Peyer's patch (tissue), 4 donors: ENCODE measurements around the gene ZBTB11. TPM values are rescaled to one million over a fixed set of nuclear protein-coding genes. Genes with fewer than 3 reads are reported as not detected.
A peak's percentile ranks its signal among the peaks of the same experiment; 100 is the strongest.

Experiments
- DNase-seq, 3 donors: peaks; one replicate each; pipeline ENCODE4 v3.0.0-alpha.2; 2017 to 2019
- H3K27ac ChIP-seq, 4 donors: fragments of 200-600 bp; sonication (generic); one replicate each; pipeline ENCODE4 v1.5.1; 2016 to 2019
- H3K27me3 ChIP-seq, 2 donors: fragments of 200-600 bp; sonication (generic); one replicate each; pipeline ENCODE4 v1.5.1; 2019
- H3K36me3 ChIP-seq, 3 donors: fragments of 200-600 bp; sonication (generic); one replicate each; pipeline ENCODE4 v1.5.1; 2016 to 2019
- H3K4me1 ChIP-seq, 4 donors: fragments of 200-600 bp; sonication (generic); one replicate each; pipeline ENCODE4 v1.5.1; 2016 to 2019
- H3K4me3 ChIP-seq, 4 donors: fragments of 200-600 bp; sonication (generic); 1 replicate in 3 of 4; 2 replicates in 1 of 4; pipeline ENCODE4 v1.5.1; 2016 to 2019; ENCODE audit warnings: mild to moderate bottlenecking in 1 of 4
- H3K9me3 ChIP-seq, 4 donors: fragments of 200-600 bp; sonication (generic); one replicate each; pipeline ENCODE4 v1.5.1; 2016 to 2019; ENCODE audit warnings: mild to moderate bottlenecking in 1 of 4
- POLR2A ChIP-seq, 2 donors: fragments of 450-650 bp; IDR thresholded peaks; one replicate each; pipeline ENCODE4 v1.5.1; 2017; ENCODE audit warnings: antibody characterized with exemption in 2 of 2, mild to moderate bottlenecking in 2 of 2, moderate library complexity in 2 of 2
- total RNA-seq, 4 donors: library from RNA; depleted of rRNA; stranded (reverse); fragments of >200 nt; gene quantifications; one replicate each; pipeline ENCODE4 v1.1.0, GENCODE V29; 2016
- TF ChIP-seq, protein P1 (sequence below), 6 experiments: fragments of 450-650 bp in 4 of 6; fragments of 200-600 bp in 2 of 6; sonication (generic) in 1 of 6; IDR thresholded peaks; one replicate each; pipeline ENCODE4 v1.5.1; 2017 to 2019; ENCODE audit warnings: antibody characterized with exemption in 6 of 6, mild to moderate bottlenecking in 3 of 6, moderate library complexity in 1 of 6

Gene ZBTB11
- total RNA-seq, 4 donors from 2014 or later, result 15.5 to 25.5 (median 22.9) TPM

GRCh38 chr3:101638261-101638745, 38.6 kb downstream of the ZBTB11 start:
- no peak for TF ChIP-seq POLR2A (IDR thresholded peaks at IDR 0.05)
- TF ChIP-seq, protein P1, sequence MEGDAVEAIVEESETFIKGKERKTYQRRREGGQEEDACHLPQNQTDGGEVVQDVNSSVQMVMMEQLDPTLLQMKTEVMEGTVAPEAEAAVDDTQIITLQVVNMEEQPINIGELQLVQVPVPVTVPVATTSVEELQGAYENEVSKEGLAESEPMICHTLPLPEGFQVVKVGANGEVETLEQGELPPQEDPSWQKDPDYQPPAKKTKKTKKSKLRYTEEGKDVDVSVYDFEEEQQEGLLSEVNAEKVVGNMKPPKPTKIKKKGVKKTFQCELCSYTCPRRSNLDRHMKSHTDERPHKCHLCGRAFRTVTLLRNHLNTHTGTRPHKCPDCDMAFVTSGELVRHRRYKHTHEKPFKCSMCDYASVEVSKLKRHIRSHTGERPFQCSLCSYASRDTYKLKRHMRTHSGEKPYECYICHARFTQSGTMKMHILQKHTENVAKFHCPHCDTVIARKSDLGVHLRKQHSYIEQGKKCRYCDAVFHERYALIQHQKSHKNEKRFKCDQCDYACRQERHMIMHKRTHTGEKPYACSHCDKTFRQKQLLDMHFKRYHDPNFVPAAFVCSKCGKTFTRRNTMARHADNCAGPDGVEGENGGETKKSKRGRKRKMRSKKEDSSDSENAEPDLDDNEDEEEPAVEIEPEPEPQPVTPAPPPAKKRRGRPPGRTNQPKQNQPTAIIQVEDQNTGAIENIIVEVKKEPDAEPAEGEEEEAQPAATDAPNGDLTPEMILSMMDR (IDR thresholded peaks at IDR 0.05), result no peak
- Histone ChIP-seq H3K4me3 (no peak overlapping the region), H3K27ac (no peak overlapping the region), H3K4me1 (no peaks in the 10 kb centered on the region), H3K9me3 (no peaks in the 10 kb centered on the region), H3K36me3 (no peaks in the 10 kb centered on the region), H3K27me3 (no peaks in the 10 kb centered on the region)
- DNase-seq, result no peak

DNA sequence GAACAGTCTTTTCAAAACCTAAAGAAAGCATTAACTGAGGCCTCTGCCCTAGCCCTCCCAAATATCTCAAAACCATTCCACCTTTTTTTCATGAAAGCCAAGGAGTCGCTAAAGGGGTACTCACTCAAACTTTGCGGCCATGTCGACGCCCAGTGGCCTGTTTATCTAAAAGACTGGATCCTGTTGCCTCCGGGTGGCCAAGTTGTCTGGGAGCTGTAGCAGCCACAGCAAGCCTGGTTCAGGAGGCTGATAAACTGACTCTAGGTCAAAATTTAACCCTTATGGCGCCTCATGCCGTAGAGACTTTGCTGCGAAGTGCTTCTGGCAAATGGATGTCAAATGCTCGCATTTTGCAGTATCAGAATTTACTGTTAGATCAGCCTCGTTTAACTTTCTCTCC, 39.5 kb downstream of the ZBTB11 start:
- no peak for DNase-seq
- no peaks in the 10 kb centered on the region for H3K27me3 ChIP-seq
- no peaks in the 10 kb centered on the region for H3K36me3 ChIP-seq
- H3K4me3 ChIP-seq, result no peak overlapping the region
- H3K27ac ChIP-seq, result no peak overlapping the region
- no peaks in the 10 kb centered on the region for H3K4me1 ChIP-seq
- TF ChIP-seq, protein P1 (IDR thresholded peaks at IDR 0.05), result no peak
- TF ChIP-seq POLR2A (IDR thresholded peaks at IDR 0.05), result no peak
- no peaks in the 10 kb centered on the region for H3K9me3 ChIP-seq

- peak in 2 of 3 donors; percentile 34 to 66 for DNase-seq
- Histone ChIP-seq H3K9me3 (no peaks in the 10 kb centered on the region), H3K27me3 (no peaks in the 10 kb centered on the region), H3K4me3 (no peak overlapping the region), H3K4me1 (no peaks in the 10 kb centered on the region), H3K27ac (no peak overlapping the region), H3K36me3 (no peaks in the 10 kb centered on the region)
- no peak for TF ChIP-seq POLR2A (IDR thresholded peaks at IDR 0.05)
- TF ChIP-seq, protein P1 (IDR thresholded peaks at IDR 0.05), result peak in 4 of 6 experiments; percentile 33 to 48 (median 42)
These were observed 40.8 kb downstream of the ZBTB11 start for GRCh38 chr3:101635954-101636798.

DNA sequence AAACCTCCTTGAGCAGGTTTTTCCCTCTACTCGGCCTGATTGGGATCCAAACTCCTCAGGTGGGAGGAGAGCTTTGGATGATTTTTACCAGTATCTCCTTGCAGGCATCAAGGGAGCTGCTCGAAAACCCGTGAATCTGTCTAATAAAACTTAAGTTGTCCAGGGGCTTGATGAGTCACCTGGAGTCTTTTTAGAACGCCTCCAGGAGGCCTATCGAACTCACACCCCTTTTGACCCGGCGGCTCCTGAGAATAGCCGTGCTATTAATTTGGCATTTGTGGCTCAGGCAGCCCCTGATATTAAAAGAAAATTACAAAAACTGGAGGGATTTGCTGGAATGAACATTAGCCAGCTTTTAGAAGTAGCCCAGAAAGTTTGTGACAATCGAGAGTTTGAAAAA, 41.6 kb downstream of the ZBTB11 start:
- Histone ChIP-seq H3K27ac (no peak overlapping the region), H3K27me3 (no peaks in the 10 kb centered on the region), H3K4me3 (no peak overlapping the region), H3K9me3 (no peaks in the 10 kb centered on the region), H3K36me3 (no peaks in the 10 kb centered on the region), H3K4me1 (no peaks in the 10 kb centered on the region)
- TF ChIP-seq POLR2A (IDR thresholded peaks at IDR 0.05), result no peak
- TF ChIP-seq, protein P1 (IDR thresholded peaks at IDR 0.05), result no peak
- no peak for DNase-seq

DNA sequence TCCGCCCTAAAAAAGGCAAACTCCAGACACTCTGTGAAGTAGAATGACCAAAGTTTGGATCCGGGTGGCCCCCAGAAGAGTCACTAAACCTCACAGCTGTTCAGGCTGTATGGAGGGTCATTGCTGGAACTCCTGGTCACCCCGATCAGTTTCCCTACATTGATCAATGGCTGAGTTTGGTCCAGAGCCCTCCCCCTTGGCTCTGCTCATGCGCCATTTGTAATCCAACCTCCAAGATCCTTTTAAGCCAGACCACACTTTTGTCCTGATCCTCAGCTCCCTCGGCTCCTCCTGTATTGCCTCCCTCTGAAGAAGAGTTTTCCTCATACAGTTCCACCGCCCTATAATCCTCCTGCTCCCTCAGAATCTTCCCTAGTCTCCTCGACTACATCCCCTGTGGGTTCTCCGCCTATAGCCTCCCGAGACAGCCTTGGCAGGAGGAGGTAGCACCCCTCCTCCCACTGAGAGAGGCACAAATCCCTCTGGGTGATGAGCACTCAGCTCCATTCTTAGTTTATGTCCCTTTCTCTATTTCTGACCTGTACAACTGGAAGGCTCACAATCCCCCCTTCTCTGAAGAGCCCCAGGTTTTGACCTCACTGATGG, 42.2 kb downstream of the ZBTB11 start:
- H3K4me3 ChIP-seq, result no peak overlapping the region
- H3K27ac ChIP-seq, result no peak overlapping the region
- DNase-seq, result no peak
- H3K27me3 ChIP-seq, result no peaks in the 10 kb centered on the region
- no peaks in the 10 kb centered on the region for H3K4me1 ChIP-seq
- TF ChIP-seq, protein P1 (IDR thresholded peaks at IDR 0.05), result no peak
- TF ChIP-seq POLR2A (IDR thresholded peaks at IDR 0.05), result no peak
- no peaks in the 10 kb centered on the region for H3K9me3 ChIP-seq
- no peaks in the 10 kb centered on the region for H3K36me3 ChIP-seq
